Lung (tissue), 12 donors: ENCODE measurements around the gene AGFG2. TPM values are rescaled to one million over a fixed set of nuclear protein-coding genes. Genes with fewer than 3 reads are reported as not detected.

Source experiments
- ATAC-seq: fragments of 200-7000 bp; cut with Tn5 transposase; one replicate; pipeline ENCODE4 v1.9.1; 2020; ENCODE audit warnings: moderate number of reproducible peaks; ENCODE audit not compliant: insufficient read depth, low FRiP score
- DNase-seq, 3 donors: peaks; one replicate each; pipeline ENCODE4 v3.0.0-alpha.2; 2013 to 2017
- H3K27ac ChIP-seq, 2 donors: one replicate each; pipeline ENCODE4 v1.5.1; 2013; ENCODE audit warnings: mild to moderate bottlenecking in 2 of 2, moderate library complexity in 2 of 2, control low read depth in 1 of 2, inconsistent platforms in 1 of 2, low read depth in 1 of 2, low read length in 1 of 2
- H3K27me3 ChIP-seq, 3 donors: one replicate each; pipeline ENCODE4 v1.5.1; 2013; ENCODE audit warnings: low read length in 2 of 3; ENCODE audit not compliant: control insufficient read depth in 3 of 3, insufficient read depth in 3 of 3
- H3K36me3 ChIP-seq, 4 donors: one replicate each; pipeline ENCODE4 v1.5.1; 2013; ENCODE audit warnings: low read length in 4 of 4, mild to moderate bottlenecking in 1 of 4, moderate library complexity in 1 of 4; ENCODE audit not compliant: control insufficient read depth in 4 of 4, insufficient read depth in 4 of 4
- H3K4me1 ChIP-seq, 5 donors: one replicate each; pipeline ENCODE4 v1.5.1; 2013; ENCODE audit warnings: low read length in 5 of 5, mild to moderate bottlenecking in 2 of 5, moderate library complexity in 1 of 5; ENCODE audit not compliant: control insufficient read depth in 5 of 5, insufficient read depth in 5 of 5
- H3K4me3 ChIP-seq: one replicate; pipeline ENCODE4 v1.5.1; 2013; ENCODE audit warnings: mild to moderate bottlenecking, control low read depth, moderate library complexity
- H3K9ac ChIP-seq, 2 donors: one replicate each; pipeline ENCODE4 v1.5.1; 2013; ENCODE audit warnings: low read length in 2 of 2, control low read depth in 1 of 2; ENCODE audit not compliant: insufficient read depth in 1 of 2
- H3K9me3 ChIP-seq, 4 donors: one replicate each; pipeline ENCODE4 v1.5.1; 2013; ENCODE audit warnings: low read length in 3 of 4, mild to moderate bottlenecking in 1 of 4, moderate library complexity in 1 of 4; ENCODE audit not compliant: control insufficient read depth in 4 of 4, insufficient read depth in 3 of 4
- WGBS, 2 donors: extraction: QIAGEN DNeasy Blood & Tissue Kit; methylation state at CpG; one replicate each; pipeline ENCODE4 v1.1.7; 2013; 5-methylcytosine and 5-hydroxymethylcytosine counted together
- polyA plus RNA-seq, 2 donors: library from polyadenylated mRNA; stranded (reverse); fragments of 200-250 nt; gene quantifications; one replicate each; pipeline ENCODE4 v1.2.1, GENCODE V29; 2013
- total RNA-seq, 2 donors: library from RNA; depleted of rRNA in 1 of 2; stranded (reverse); fragments of >200 nt in 1 of 2; gene quantifications; one replicate each; pipeline ENCODE4 v1.2.1, GENCODE V29; 2014 to 2021
- TF ChIP-seq, protein P1 (sequence below): IDR thresholded peaks from 2 replicates; pipeline ENCODE4 v1.5.1; 2012; ENCODE audit warnings: mild to moderate bottlenecking; ENCODE audit errors: control extremely low read depth, extremely low read depth
- donor health status: control.
- donor health status: control.
- donor health status: Bipolar disorder and iron deficiency.
- donor health status: healthy.
- donor health status: DM: yes; HTN: yes; CAD: no.

AGFG2 gene
- total and polyA plus RNA-seq, 4 donors = 15.9 to 36.0 (median 19.7) TPM

DNA sequence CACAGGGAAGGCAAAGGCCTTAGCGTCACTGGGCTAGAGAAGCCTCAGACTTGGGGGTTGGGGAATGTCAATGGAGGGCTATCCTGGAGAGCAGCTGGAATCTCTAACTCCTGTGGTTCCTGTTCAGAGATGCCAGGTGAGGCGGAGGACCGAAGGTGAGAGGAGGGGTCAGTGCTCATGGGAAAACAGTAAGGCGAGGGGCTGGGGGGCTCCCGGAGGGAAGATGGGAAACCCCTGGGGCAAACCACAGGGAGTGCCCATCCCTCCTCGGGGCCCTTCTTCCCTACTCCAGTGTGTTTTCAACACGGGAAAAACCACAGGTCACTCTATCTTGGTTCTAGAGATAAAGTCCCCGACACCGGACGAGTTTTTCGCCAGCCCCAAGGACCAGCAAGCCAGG, 43.6 kb downstream of the AGFG2 start:
- peaks cover 0 to 36% (median 14%) of the 10 kb centered on the region in 5 donors for H3K4me1 ChIP-seq
- no peak for ATAC-seq
- DNase-seq = no peak
- H3K9me3 ChIP-seq = peaks cover 0 to 2% (median 0%) of the 10 kb centered on the region in 4 donors
- peak overlapping the region in 1 of 2 donors; percentile 96 for H3K27ac ChIP-seq
- WGBS, 2 donors = 53 to 58% methylated on average over 11 of the region's 11 CpGs
- H3K36me3 ChIP-seq = peaks cover 6 to 38% (median 33%) of the 10 kb centered on the region in 4 donors
- TF ChIP-seq, protein P1, sequence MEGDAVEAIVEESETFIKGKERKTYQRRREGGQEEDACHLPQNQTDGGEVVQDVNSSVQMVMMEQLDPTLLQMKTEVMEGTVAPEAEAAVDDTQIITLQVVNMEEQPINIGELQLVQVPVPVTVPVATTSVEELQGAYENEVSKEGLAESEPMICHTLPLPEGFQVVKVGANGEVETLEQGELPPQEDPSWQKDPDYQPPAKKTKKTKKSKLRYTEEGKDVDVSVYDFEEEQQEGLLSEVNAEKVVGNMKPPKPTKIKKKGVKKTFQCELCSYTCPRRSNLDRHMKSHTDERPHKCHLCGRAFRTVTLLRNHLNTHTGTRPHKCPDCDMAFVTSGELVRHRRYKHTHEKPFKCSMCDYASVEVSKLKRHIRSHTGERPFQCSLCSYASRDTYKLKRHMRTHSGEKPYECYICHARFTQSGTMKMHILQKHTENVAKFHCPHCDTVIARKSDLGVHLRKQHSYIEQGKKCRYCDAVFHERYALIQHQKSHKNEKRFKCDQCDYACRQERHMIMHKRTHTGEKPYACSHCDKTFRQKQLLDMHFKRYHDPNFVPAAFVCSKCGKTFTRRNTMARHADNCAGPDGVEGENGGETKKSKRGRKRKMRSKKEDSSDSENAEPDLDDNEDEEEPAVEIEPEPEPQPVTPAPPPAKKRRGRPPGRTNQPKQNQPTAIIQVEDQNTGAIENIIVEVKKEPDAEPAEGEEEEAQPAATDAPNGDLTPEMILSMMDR = no peak
- no peak overlapping the region for H3K4me3 ChIP-seq
- H3K9ac ChIP-seq = no peak overlapping the region
- no peaks in the 10 kb centered on the region for H3K27me3 ChIP-seq

DNA sequence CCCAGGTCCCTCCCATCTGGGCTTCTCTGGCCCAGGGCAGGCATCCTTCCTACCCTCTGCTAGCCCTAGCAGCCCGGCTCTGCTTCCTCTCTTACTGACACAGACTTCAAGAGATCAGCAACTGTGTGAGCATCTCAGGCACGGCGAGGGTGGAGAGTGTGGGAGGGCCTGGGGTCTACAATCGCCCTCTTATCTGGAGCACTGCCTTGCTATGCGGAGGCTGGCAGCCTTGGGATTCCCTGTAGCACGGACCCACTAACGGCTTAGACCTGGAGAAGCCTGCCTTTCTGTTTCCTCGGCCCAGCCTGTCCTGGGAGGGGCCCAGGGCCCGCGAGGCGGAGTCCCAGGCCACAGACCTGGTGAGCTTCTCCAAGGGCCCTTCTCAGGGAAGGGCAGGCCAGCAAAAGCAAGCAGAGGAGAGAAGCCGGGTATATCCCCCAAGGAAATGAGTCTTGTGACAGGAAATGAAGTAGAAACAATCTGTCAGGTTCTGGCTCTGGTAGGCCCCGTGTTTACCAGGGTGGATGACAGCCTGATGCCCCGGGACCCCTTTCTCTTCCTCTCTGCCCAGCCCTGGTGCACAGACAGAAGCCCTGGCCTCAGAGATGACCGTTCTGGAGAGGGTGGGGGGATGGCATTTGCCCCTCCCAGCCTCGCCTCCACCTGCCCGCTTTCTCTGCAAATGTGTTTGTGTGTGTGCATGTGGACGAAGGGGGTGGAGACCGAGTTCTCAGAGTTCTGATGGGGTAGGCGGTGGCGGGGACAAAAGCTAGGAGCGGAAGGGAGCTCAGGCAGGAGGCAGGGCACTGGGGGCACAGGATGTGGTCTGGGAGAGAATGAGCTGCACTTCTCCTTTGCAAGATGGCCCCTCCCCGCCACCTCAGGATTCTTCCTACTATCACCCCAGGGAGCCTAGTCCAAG, 44.4 kb downstream of the AGFG2 start:
- WGBS, 2 donors = 4 to 10% methylated on average over 23 of the region's 23 CpGs
- H3K9ac ChIP-seq = peak overlapping the region; percentile 31 to 40
- peak overlapping the region; percentile 31 for H3K4me3 ChIP-seq
- no peaks in the 10 kb centered on the region for H3K27me3 ChIP-seq
- TF ChIP-seq, protein P1 = no peak
- no peak for ATAC-seq
- peaks cover 0 to 2% (median 0%) of the 10 kb centered on the region in 4 donors for H3K9me3 ChIP-seq
- peaks cover 0 to 36% (median 14%) of the 10 kb centered on the region in 5 donors for H3K4me1 ChIP-seq
- peak overlapping the region in 1 of 2 donors; percentile 96 for H3K27ac ChIP-seq
- DNase-seq = peak; percentile 42 to 61 (median 50)
- peaks cover 3 to 35% (median 29%) of the 10 kb centered on the region in 4 donors for H3K36me3 ChIP-seq

DNA sequence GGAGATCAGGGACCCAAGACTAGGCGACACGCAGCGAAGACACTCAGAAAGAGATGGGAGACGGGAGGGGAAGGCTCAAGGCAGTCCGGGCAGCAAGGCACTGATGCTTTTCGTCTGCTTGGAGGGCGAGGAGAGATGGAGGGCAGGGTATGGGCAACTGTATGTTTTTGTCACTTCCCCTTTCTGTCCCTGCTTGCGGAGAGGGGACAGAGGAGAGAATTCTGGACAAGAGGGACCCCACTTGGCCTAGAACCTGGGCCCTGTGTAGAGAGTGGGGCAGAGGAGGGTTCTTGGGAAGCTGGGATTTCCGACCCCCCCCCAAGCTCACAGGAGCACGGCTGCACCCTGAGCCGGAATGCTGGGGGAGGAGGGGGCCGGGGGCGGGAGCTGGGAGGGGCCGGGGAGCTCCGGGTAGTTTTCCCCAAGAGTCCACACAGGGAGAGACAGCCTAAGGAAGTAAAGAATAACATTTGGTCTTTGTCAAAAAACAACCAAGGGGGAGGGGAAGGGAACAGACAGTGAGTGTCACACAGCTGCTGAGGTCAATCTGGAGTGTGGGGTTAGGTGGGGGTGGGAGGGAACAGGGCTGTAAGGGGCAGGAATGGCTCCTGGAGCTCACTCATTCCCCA, 45.2 kb downstream of the AGFG2 start:
- 6 to 12% methylated on average over 15 of the region's 15 CpGs for WGBS, 2 donors
- ATAC-seq (no peak), DNase-seq (peak; percentile 76 to 95 (median 94))
- Histone ChIP-seq H3K27ac (peak overlapping the region in 1 of 2 donors; percentile 98), H3K27me3 (no peaks in the 10 kb centered on the region), H3K36me3 (peaks cover 3 to 27% (median 23%) of the 10 kb centered on the region in 4 donors), H3K4me1 (peaks cover 0 to 36% (median 14%) of the 10 kb centered on the region in 5 donors), H3K4me3 (peak overlapping the region; percentile 31), H3K9ac (peak overlapping the region; percentile 31 to 47), H3K9me3 (peaks cover 0 to 2% (median 0%) of the 10 kb centered on the region in 4 donors)
- TF ChIP-seq, protein P1 = no peak
